ENCODE measurements around the gene RUSF1.
"Not testable (repeated sequence)": the region's sequence is repeated elsewhere in the genome, so short reads cannot be mapped to it uniquely, and the experiment has no call there.

DNA sequence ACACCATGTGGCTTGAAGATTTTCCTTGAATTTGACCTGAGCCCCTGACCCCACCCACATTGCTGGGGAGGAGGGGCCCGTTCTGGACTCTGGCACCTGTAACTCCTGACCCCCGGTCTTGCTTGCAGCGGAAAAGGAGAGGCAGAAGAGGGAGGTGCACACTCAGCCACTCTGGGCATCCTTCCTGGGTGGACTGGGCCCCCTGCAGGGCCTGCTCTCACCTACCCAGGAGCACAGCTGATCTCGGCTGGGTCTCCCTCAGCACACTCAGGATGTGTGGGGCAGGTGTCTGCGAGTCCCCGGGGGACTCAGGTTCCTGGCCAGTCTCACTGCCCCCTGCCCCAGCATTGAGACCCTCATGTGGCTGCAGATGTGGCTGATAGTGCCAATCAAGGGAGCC lies 15.6 kb upstream of the RUSF1 start:
- TF ChIP-seq, protein P1, sequence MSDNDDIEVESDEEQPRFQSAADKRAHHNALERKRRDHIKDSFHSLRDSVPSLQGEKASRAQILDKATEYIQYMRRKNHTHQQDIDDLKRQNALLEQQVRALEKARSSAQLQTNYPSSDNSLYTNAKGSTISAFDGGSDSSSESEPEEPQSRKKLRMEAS (IDR thresholded peaks at IDR 0.05; ENCODE audit: low read depth, low read length): not testable (repeated sequence)
- TF ChIP-seq, protein P2, sequence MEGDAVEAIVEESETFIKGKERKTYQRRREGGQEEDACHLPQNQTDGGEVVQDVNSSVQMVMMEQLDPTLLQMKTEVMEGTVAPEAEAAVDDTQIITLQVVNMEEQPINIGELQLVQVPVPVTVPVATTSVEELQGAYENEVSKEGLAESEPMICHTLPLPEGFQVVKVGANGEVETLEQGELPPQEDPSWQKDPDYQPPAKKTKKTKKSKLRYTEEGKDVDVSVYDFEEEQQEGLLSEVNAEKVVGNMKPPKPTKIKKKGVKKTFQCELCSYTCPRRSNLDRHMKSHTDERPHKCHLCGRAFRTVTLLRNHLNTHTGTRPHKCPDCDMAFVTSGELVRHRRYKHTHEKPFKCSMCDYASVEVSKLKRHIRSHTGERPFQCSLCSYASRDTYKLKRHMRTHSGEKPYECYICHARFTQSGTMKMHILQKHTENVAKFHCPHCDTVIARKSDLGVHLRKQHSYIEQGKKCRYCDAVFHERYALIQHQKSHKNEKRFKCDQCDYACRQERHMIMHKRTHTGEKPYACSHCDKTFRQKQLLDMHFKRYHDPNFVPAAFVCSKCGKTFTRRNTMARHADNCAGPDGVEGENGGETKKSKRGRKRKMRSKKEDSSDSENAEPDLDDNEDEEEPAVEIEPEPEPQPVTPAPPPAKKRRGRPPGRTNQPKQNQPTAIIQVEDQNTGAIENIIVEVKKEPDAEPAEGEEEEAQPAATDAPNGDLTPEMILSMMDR (IDR thresholded peaks at IDR 0.05; ENCODE audit: low read depth, low read length): not testable (repeated sequence)
- not testable (repeated sequence) for TF ChIP-seq POLR2A (IDR thresholded peaks at IDR 0.05; ENCODE audit: extremely low read depth, insufficient read length); MYC (IDR thresholded peaks at IDR 0.05; ENCODE audit: low read depth, low read length)

Data from NB4 (cell line).